HG03135 (cell line): ENCODE results near the gene CDH13.

Experiments
- ATAC-seq: cut with Tn5 transposase; IDR thresholded peaks from one replicate; pipeline ENCODE4 v1.9.1; 2021; ENCODE audit warnings: mild to moderate bottlenecking, moderate library complexity; ENCODE audit not compliant: unreplicated experiment

CDH13 gene

DNA sequence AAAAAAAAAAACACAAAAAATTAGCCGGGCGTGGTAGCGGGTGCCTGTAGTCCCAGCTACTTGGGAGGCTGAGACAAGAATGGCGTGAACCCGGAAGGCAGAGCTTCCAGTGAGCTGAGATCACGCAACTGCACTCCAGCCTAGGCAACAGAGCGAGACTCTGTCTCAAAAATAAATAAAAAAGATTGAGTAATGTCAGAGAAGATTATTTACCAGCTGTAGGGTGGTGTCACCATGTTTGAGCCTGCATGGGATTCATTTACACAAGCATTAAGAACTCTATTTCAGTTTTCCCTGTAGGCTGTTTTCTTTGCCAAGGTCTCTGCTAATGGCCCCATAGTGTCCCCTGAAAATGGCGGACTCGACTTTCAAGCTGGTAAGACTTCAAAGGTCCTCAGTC lies 575.0 kb downstream of the CDH13 start:
- ATAC-seq: no peak

- ATAC-seq: no peak
These were observed 579.1 kb downstream of the CDH13 start for GRCh38 chr16:83205896-83206295.

DNA sequence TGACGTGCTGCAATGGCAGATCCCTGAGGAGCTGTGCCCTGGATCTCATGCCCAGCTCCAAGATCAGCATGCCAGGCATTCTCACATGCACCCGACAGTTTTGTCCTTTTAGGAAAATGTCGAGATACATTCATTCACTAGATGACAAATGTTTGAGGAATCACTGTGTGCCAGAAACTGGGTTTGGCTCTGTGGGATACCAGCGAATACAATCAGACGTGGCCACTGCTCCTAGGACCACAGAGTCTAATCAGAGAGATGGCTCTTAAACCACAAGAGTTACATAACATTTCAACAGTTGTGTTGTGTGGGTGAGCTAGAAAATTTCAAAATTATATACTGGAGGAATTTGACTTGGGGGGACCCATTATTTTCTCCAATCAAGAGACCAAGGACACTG lies 579.7 kb downstream of the CDH13 start:
- no peak for ATAC-seq

DNA sequence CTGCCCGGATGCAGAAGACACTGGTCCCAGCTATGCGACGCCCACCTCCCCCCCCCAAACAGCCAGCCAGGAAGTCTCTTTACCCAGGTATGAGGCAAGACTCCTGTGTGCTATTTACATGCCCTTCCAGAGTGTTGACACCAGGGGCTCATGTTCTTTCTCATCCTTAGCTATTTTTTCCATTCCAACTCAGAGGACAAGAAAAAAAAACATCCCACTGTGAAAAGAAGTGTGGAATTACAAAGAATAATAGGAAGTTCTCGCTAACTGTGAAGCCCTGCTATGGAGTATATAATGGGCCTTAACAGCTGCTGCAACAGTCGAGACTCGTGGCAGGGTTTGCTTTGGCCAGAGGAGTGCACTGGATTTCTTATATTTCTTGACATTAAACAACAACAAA lies 584.9 kb downstream of the CDH13 start:
- no peak for ATAC-seq

- ATAC-seq: no peak
These were observed 585.6 kb downstream of the CDH13 start for GRCh38 chr16:83212301-83212841.

DNA sequence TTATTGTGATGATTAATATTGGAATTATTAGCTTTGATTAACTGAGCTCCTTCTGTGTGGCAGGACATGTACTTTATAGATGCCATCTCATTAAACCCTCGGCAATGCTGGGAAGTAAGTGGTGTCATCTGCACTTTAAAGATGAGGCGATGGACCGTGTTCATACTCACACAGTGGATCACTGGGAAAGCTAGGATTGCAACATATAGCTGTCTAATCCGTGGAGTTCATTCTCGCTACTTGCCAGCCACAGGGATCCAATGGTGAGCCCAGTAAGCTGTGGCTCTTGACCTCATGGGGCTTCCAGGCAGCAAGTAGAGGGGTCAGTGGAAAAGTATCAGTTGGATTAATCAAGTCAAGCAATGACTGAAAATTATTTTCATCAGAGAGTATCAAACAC lies 587.9 kb downstream of the CDH13 start:
- ATAC-seq: no peak

DNA sequence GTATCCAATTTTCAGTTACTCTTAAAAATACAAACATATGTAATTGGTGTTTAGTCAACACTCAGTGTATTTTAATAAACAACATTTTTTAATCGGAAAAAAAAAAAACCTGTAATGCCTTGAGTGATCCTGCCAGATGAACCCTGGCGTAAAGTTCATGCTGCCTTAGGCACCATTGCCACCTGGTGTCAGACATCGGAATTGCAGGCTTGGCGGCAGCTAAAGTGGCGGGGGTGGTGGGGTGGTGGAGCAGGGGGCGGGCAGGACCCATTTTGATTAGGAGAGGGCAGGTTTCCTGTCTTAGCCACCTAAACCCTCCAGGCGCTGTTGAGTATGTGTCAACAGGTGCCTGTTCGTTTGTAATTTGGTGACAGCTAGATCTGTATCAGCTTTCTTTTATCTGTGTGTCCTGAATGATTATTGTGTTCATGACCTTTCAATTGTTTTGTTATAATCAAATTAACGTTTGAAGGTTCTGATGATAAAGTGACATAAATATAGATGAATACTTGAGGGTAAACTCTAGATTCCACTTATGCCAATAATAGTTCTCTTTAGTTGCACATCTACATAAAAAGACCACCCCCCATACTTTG lies 588.7 kb downstream of the CDH13 start:
- ATAC-seq: no peak

- ATAC-seq: no peak
These were observed 592.5 kb downstream of the CDH13 start for GRCh38 chr16:83219285-83219684.

DNA sequence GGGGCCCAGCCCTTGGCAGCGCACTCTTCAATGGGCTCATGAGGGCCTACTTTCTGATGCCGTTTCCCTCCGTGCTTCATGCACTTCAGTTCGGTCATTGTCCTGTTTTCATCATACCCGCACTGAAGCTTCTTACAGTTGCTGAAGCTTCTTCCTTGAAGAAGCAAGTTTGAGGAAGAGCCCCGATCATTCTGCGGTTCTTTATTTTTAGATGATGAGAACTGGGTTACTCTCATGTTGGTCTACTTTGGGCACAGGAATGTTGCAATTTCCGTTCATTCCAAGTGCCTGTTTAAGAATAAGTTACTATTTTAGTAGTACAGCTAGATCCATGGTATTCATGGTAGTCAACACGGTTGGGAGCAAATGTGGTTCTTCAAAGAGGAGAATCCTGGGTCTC lies 593.3 kb downstream of the CDH13 start:
- ATAC-seq: no peak

DNA sequence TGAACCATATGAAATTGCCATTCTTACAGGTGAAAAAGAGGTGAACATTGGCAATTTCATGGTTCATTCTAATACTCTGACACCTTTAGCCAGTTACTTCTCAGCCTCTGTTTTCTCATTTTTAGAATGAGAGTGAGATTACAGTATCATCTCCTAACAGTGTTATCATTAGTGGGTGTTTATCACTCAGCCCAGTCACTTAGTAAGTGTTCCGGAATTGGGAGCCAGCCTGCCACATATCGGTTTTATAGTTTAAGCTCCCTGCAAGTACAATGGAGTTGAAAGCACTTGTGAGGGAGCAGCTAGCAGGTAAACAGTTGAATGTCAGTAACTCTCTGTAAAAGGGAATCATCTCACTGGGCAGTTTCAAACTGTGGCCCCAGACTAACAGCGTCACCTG lies 597.9 kb downstream of the CDH13 start:
- no peak for ATAC-seq

- ATAC-seq: no peak
These were observed 600.6 kb downstream of the CDH13 start for GRCh38 chr16:83227336-83227735.

- no peak for ATAC-seq
These were observed 605.0 kb downstream of the CDH13 start for GRCh38 chr16:83231729-83232128.

GRCh38 chr16:83233153-83233552 lies 606.4 kb downstream of the CDH13 start:
- no peak for ATAC-seq

DNA sequence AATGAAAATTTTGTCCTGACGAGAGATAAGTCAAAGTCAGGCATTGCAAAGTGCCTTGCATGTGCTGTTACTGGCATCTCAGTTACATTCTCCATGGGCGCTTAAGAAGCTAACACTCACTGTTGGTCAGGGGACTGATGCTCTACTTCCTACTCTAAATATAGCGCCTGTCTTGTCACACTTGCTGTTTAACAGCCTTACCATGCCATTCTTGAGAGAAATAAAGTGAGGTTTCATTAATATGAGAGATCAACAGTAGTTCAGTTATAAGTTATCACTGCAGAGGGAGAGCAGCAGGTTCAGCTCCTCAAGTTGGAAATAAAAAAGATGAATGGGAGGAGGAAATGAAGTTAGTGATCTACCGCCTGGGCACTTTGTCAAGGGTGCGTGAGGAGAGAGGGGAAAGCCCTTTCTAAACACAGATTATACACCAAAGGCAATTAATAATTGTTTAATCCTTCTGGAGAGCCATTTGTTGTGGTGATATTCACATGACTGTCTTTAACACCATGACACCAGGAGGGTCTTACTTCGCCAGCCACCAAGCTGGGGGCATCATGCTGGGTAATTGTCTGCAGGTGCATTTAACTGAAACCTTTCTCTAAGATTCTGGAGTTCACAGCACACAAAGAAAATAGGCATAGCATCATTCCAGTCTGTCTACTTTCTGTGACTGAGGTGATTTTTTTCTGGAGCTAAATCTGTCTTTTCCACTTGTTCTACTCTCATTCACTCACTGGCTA lies 612.4 kb downstream of the CDH13 start:
- no peak for ATAC-seq

- ATAC-seq: no peak
These were observed 617.3 kb downstream of the CDH13 start for GRCh38 chr16:83244057-83244456.

- ATAC-seq: no peak
These were observed 618.3 kb downstream of the CDH13 start for GRCh38 chr16:83245061-83245460.

DNA sequence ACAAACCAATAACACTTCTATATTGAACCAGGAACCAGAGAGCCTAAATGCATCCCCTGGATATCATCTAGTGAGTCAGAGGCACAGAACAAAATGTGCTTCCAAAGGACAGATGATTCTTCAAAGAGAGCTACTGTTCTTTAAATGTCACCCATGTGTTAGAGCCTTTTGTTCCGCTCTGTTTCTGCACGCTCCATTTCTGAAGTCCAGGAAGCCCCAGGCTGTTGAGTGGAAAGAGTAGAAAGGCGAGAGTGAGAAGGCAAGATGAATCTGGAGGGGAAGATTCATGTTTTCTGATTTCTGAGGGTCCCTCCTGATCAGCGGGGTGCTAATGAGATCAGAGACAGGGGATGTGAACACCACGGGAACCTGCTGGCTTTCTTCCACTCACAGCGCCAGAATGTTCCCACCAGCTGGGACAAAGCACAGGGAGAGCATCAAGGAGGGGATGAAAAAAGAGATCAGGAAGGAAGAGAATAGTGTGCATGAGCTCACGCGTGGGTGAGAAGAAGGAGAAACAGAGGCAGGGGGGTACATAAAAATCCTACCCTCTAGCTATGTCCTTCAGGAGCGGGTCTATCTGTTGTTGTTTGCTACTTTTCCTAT lies 621.1 kb downstream of the CDH13 start:
- ATAC-seq: no peak

DNA sequence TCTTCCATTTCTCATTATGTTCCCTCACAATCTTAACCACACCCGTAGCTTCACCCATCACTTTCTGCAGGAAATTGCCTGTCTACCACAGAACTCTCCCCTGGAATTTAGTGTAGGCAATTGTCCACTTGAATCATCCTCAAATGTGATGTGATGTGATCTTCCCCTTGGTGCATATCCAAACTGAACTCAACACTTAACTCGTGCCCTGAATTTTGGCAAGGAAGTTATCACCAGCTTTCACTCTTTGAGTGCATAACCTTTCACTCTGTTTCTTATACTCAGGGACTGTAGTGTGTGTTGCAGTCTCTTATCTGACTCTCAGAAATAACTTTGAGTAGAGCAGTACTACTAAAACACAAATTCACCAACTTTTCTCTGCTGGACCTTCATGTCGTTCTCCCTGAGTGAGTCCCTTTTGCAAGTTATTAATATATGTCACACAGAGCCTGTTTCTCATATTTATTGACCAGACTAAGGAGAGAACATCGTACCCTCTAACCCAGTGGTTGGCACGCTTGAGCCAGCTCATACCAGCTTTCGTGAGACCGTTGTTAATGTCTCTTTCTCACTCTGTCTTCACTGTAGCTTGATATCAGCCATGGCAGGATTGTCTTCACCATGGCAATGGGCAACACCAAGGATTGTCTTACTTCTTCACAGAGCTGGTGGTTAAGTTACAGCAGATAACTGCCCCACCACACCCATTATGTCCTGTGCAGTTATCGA lies 622.1 kb downstream of the CDH13 start:
- no peak for ATAC-seq

DNA sequence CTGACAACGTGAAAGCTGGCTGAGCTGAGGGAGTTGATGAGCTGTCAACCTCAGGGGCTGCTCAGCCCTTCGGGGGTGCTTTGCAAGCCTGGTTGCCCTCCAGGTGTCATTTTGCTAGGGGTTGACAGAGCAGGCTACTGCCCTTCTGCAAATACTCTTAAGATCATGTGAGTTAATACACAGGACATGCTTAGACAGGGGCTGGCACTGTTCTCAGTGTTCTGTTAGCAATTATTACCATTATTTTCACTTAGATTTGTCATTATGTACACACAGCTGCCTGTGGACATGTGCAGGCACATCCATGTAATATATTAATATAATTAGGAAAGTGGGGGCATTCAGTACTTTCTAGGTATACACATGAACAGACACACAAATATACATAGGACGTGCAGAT lies 626.8 kb downstream of the CDH13 start:
- no peak for ATAC-seq

GRCh38 chr16:83258366-83258928 lies 631.7 kb downstream of the CDH13 start:
- ATAC-seq: no peak
